Measurements from ENCODE around the gene SMYD3. TPM values are rescaled to one million over a fixed set of nuclear protein-coding genes. Genes with fewer than 3 reads are reported as not detected.

Gene SMYD3
- total RNA-seq, 4 donors from 2014 or later = 10.5 to 36.4 (median 22.5) TPM

DNA sequence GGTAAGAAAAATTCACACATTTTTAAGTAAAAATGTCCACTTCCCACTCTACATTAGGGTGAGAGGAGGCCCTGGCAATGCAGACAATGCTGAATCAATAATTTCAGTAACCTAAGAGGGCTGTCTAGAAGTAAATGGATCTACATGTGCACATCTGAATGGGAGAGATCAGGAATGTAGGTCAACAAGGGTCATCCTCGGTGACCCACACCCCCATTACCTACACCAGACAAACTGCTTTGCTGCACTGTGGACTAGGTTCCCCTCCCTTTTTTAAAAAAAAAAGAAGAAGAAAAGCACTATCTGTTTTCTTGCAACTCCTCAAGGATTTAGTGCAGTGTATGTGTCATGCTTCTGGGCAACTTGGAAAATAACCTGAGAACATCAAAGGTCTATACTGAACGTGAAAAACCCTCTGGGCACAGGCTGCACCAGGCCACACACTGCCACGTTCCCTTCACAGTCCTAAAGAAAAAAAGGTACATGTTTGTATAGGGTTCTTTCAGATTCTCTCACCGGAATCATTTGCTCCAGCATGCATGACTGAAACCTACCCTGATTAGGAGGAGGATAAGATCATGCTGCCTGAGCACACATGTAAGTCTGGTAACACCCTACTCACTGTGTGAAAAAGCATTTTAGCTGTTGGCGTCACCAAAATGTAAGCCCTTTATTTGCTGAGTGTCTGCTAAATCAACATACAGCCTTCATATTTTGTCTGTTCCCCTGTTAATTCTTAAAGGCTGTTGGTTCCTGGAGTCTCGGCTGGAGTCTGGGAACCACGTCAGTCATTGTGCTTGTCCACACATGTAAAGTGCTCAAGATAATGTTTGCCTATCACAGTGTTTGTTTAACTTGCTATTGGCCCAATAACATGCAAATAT lies 341.0 kb downstream of the SMYD3 start:
- H3K27me3 ChIP-seq = no peaks in the 10 kb centered on the region
- no peak for TF ChIP-seq POLR2A (IDR thresholded peaks at IDR 0.05)
- TF ChIP-seq, protein P1, sequence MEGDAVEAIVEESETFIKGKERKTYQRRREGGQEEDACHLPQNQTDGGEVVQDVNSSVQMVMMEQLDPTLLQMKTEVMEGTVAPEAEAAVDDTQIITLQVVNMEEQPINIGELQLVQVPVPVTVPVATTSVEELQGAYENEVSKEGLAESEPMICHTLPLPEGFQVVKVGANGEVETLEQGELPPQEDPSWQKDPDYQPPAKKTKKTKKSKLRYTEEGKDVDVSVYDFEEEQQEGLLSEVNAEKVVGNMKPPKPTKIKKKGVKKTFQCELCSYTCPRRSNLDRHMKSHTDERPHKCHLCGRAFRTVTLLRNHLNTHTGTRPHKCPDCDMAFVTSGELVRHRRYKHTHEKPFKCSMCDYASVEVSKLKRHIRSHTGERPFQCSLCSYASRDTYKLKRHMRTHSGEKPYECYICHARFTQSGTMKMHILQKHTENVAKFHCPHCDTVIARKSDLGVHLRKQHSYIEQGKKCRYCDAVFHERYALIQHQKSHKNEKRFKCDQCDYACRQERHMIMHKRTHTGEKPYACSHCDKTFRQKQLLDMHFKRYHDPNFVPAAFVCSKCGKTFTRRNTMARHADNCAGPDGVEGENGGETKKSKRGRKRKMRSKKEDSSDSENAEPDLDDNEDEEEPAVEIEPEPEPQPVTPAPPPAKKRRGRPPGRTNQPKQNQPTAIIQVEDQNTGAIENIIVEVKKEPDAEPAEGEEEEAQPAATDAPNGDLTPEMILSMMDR (IDR thresholded peaks at IDR 0.05) = no peak
- H3K36me3 ChIP-seq = no peaks in the 10 kb centered on the region
- H3K4me3 ChIP-seq = no peak overlapping the region
- H3K27ac ChIP-seq = no peak overlapping the region
- no peak for DNase-seq
- H3K9me3 ChIP-seq = no peaks in the 10 kb centered on the region
- no peaks in the 10 kb centered on the region for H3K4me1 ChIP-seq
- intact Hi-C loops (cut with DNase I; ENCODE audit: low total_unique reads) = no loop called here

GRCh38 chr1:246164764-246165163 lies 342.3 kb downstream of the SMYD3 start:
- Histone ChIP-seq H3K36me3 (no peaks in the 10 kb centered on the region), H3K4me1 (no peaks in the 10 kb centered on the region), H3K4me3 (no peak overlapping the region), H3K27ac (no peak overlapping the region), H3K9me3 (no peaks in the 10 kb centered on the region), H3K27me3 (no peaks in the 10 kb centered on the region)
- TF ChIP-seq POLR2A (IDR thresholded peaks at IDR 0.05) = no peak
- TF ChIP-seq, protein P1 (IDR thresholded peaks at IDR 0.05) = no peak
- intact Hi-C loops (cut with DNase I; ENCODE audit: low total_unique reads) = no loop called here
- DNase-seq = no peak

GRCh38 chr1:246162560-246162959 lies 344.5 kb downstream of the SMYD3 start:
- Histone ChIP-seq H3K4me3 (no peak overlapping the region), H3K27me3 (no peaks in the 10 kb centered on the region), H3K27ac (no peak overlapping the region), H3K36me3 (no peaks in the 10 kb centered on the region), H3K4me1 (no peaks in the 10 kb centered on the region), H3K9me3 (no peaks in the 10 kb centered on the region)
- intact Hi-C loops (cut with DNase I; ENCODE audit: low total_unique reads) = no loop called here
- no peak for DNase-seq
- TF ChIP-seq POLR2A (IDR thresholded peaks at IDR 0.05) = no peak
- TF ChIP-seq, protein P1 (IDR thresholded peaks at IDR 0.05) = no peak

DNA sequence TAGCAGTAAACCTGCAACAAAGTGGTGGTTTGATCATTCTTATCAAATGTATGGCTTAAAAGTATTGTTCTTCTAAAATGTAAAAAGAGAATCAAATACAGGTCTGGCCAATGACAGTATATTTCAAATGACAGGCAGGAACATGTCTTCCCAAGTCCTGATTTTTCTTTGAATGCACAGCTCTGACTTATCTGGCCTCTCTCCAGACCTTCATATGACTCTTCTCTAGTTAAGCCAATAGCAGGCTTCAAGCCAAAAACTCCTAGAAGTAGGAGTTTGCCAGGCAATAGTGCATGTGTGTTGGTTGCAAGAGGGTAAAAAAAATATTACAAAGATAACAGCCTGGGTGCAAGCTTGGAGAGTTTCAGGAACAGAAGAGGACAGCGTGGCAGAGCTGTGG lies 345.5 kb downstream of the SMYD3 start:
- Histone ChIP-seq H3K27ac (no peak overlapping the region), H3K4me3 (no peak overlapping the region), H3K36me3 (no peaks in the 10 kb centered on the region), H3K27me3 (no peaks in the 10 kb centered on the region), H3K4me1 (no peaks in the 10 kb centered on the region), H3K9me3 (no peaks in the 10 kb centered on the region)
- DNase-seq = no peak
- intact Hi-C loops (cut with DNase I; ENCODE audit: low total_unique reads) = no loop called here
- TF ChIP-seq, protein P1 (IDR thresholded peaks at IDR 0.05) = no peak
- TF ChIP-seq POLR2A (IDR thresholded peaks at IDR 0.05) = no peak

- DNase-seq = no peak
- H3K4me3 ChIP-seq = no peak overlapping the region
- no peaks in the 10 kb centered on the region for H3K4me1 ChIP-seq
- H3K27me3 ChIP-seq = no peaks in the 10 kb centered on the region
- no peaks in the 10 kb centered on the region for H3K9me3 ChIP-seq
- intact Hi-C loops (cut with DNase I; ENCODE audit: low total_unique reads) = no loop called here
- TF ChIP-seq POLR2A (IDR thresholded peaks at IDR 0.05) = no peak
- TF ChIP-seq, protein P1 (IDR thresholded peaks at IDR 0.05) = no peak
- no peak overlapping the region for H3K27ac ChIP-seq
- no peaks in the 10 kb centered on the region for H3K36me3 ChIP-seq
Measured at GRCh38 chr1:246160905-246161304, 346.2 kb downstream of the SMYD3 start.
